CD4-positive, alpha-beta T cell treated with Interleukin-10 for 1 hour (primary cell): ENCODE results near the gene EML4.

ENCODE experiments used
- DNase-seq: peaks from one replicate; pipeline ENCODE4 v3.0.0-alpha.2; 2020

The EML4 gene

DNA sequence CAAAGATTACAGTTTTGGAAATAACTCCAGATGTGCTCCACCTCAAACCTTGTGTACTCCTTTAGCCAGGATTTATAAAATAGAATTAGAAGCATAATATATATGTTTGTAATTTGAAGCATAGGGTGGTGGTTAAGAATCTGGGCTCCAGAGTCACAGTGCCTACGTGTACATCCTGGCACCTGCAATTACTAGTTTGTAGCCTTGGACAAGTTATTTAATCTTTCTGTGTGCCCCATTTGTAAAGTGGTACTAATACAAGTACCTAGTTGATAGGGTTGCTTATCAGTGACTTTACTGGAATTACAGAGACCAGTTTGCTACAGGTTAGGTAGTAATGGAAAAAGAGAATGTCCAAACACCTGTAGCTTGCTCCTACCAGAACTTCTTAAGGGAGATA, 28.6 kb downstream of the EML4 start:
- no peak for DNase-seq

DNA sequence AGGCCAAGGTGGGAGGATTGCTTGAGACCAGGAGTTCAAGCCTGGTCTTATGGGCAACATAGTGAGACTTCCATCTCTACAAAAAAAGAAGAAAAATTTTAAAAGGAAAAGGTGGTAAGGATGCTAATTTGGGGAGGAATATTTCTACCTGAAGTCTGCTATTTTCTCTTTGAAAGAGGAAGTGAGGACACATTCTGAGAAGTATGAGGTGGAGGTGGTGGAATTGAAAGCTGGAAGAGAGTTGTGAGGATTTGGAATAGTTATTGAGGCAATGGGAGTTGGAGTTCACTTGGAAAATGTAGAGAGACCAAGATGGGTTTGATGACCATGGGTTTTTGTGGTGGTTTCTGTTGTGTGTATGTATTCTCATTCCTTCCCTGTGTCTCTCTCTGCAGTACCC, 29.3 kb downstream of the EML4 start:
- DNase-seq, result no peak

- DNase-seq, result no peak
These were observed 29.8 kb downstream of the EML4 start for GRCh38 chr2:42199002-42199401.

- no peak for DNase-seq
These were observed 30.5 kb downstream of the EML4 start for GRCh38 chr2:42199626-42200025.

DNA sequence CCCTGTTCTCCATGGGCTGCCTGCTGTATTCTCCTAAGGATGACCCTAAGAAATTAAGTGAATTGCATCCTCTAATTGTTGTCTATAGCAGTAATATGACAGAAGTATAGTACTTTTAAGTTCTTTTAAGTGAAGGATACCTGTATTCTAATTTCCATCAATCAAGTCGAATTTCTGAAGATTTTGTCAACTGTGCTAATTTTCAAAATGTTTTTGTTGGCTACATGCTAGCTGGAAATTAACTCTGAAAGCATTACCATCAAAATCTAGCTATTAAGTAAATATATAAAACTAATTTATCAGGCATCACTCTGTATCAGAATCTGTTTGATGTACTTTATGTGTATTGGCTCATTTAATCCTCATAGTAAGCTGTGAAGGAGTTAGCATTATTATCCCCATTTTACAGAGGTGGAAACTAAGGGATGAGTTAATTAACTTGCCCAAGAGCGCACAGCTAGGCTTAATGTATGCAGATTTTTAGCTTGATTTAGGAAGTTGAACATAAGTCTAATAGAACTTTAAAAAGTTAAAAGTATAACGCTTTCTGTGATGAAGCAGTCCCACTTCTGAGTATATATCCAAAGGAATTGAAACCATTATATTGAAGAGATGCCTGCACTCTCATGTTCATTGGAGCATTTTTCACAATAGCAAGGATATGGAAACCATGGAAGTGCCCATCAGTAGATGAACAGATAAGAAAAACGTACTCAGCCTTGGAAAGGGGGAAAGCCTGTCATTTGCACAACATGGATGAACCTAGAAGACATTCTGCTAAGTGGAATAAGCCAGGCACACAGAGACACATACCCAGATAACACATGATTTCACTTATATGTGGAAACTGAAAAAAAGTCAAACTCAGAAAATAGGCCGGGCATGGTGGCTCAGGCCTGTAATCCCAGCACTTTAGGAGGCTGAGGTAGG, 32.0 kb downstream of the EML4 start:
- no peak for DNase-seq

DNA sequence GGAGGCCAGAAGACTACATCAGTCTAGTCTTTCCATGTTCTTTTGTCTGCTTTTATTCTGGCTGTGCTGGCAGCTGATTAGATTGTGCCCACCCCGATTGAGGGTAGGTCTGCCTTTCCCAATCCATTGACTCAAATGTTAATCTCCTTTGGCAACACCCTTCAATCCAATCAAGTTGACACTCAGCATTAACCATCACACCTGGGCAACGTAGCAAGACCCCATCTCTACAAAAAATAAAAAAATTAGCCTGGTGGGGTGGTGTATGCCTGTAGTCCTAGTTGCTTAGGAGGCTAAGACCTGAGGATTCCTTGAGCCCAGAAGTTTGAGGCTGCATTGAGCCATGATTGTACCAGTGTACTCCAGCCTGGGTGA, 33.5 kb downstream of the EML4 start:
- no peak for DNase-seq

DNA sequence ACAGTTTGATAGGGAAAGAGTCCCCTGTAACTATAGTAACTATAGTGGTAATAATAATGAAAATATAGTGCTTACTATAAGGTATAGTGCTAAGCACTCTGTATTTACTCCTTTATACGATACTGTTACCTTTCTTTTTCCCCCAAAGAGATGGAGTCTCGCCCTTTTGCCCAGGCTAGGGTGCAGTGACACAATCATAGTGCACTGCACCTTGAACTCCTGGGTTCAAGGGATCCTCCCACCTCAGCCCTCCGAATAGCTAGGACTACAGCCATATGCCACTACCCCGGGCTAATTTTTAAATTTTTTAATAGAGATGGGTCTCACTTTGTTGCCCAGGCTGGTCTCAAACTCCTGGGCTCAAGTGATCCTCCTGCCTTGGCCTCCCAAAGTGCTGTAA, 34.6 kb downstream of the EML4 start:
- DNase-seq, result no peak

DNA sequence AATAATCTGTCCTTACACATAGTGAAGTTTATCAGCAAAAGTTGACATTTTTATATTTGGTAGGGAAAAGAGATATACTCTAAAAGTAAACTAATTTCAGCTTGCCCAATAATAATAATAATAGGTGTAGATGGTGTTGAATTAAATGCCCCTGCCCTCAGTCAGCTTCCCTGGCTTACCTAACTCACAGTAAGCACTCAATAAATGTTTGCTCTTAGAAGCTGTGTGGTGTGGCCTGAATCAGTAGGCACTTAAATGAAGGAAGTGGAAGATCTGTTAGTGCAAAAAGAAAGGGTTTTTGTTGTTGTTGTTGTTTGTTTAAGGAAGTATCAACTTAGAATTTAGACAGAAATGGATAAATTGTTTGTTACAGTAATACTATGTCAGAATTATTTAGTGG, 36.2 kb downstream of the EML4 start:
- no peak for DNase-seq

- no peak for DNase-seq
These were observed 38.7 kb downstream of the EML4 start for GRCh38 chr2:42207826-42208225.

DNA sequence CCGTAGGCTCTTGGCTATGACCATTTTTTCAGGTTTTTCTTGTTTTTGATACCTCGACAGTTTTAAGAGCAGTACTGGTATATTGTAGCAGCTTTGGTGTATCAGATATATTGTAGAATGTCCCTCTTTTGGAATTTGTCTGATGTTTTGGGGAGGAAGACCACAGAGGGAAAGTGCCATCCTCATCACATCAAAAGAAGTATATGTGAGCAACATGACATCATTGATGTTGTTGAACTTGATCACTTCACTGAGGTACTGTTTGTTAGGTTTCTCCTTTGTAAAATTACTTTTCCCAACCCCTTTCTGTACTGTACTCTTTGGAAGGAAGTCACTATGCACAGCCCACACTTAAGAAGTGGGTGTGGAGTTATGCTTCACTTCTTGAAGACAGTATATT, 41.0 kb downstream of the EML4 start:
- DNase-seq, result no peak

DNA sequence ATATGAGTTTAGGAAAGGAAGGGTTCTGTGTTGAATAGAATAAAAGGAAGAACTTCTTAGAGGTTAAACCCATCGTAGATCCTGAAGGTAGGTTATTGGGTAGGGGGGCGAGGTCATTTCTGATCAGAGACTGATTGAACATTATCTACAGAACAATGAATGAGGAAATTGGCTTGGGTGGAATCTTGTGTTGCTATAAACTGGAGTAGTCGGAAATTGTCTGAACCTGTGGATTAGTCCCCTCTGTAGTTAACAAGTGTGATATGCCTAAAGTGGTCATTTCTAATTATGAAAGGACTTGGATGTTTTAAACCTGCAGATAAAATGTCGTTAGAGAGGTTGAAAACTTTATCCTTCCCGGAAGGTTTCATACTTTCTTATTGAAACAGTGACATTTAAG, 42.1 kb downstream of the EML4 start:
- no peak for DNase-seq

GRCh38 chr2:42214669-42215068, 45.5 kb downstream of the EML4 start:
- DNase-seq, result no peak

DNA sequence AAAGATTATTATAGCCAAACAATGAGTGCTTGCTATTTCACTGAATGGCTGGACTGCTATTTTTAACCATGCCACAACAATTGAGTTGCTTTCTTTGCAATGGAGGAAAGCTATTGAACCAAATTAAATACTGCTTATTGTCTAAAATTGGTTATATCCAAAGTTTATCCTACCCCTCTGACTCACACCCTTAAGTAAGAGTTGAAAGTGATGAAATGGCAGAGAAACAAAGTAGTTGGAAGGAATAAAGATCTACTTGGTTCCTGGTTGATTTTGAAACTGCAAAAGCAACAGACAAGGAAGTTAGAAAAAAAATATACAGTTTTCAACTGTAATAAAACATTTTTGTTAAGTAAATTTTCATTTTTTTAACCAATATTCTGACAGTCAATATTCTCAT, 47.5 kb downstream of the EML4 start:
- DNase-seq, result no peak

- DNase-seq, result no peak
These were observed 48.2 kb downstream of the EML4 start for GRCh38 chr2:42217307-42217706.

DNA sequence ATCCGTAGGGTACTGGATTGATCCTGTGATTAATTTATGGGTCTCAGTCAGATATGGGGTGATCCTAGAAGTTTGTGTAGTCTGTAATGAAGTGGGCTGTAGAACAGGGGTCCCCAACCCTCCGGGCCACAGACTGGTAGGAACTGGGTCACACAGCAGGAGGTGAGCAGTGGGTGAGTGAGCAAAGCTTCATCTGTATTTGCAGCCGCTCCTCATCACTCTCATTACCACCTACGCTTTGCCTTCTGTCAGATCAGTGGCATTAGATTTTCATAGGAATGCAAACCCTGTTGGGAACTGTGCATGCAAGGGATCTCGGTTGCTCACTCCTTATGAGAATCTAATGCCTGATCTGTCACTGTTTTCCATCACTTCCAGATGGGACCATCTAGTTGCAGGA, 48.8 kb downstream of the EML4 start:
- no peak for DNase-seq

- DNase-seq, result no peak
These were observed 49.6 kb downstream of the EML4 start for GRCh38 chr2:42218712-42219111.

DNA sequence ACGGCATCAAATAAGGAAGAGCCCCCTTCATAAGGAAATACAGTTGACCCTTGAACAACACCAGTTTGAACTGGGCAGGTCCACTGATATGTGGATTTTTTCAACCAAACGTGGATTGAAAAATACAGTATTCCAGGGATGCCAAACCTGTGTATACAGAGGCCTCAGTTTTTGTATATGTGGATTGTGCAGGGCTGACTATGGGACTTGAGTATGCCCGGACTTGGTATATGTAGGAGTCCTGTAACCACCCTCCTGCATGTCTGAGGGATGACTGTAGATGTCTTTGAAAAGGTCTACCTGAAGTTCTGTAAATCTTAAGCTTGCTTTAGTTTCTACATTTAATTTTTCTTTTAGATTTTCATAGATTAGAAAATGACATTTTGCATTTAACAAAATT, 50.0 kb downstream of the EML4 start:
- DNase-seq, result no peak

GRCh38 chr2:42220566-42220965, 51.4 kb downstream of the EML4 start:
- DNase-seq, result no peak

DNA sequence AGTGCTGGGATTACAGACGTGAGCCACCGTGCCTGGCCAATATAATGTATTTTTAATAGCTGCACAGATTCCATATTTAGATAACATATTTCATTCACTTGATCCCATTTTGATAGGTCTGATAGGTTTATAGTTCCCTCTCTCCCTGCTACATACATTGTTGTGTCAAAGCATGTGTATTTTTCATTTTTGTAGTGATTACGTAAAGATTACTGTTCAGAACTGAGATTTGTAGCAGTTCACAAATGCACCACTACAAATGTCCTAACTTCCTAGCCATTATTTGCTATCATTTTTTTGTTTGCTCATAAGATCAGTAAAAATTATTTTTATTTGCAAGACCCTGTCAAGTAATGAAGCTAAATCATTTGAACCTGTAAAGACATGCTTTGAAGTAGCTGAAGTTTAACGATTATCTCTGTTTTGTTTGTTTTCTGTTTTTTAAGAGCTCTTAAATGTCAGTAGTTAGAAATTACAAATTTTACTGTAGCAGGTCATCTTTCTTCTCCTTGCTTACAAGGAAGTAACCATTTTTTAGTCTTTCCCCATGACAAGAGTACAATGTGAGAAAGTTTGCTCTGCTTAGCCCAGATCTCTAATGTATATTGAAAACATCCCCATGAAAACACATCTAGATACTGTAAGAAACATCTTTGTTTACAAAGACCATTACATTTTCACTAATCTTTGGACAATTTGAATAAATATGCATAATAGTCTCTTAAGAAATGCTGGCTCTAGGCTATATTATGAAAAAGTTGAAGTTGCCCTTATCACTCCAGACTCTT, 54.1 kb downstream of the EML4 start:
- DNase-seq, result no peak

DNA sequence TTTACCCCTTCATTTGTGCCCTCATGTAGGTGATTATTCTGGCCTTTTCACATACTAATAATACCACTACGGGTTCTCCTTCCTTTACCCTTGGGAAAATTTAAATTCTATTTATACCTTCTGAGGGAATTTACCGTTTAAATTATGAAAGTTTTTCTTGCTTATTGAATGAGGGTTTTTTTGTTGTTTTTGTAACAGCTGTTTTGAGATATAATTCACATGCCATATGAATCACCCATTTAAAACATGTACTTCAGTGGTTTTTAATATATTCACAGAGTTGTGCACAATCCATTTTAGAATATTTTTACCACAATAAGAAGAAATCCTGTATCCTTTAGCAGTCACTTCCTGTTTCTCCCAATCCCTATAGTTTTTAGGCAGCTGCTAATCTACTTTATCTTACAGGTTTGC, 54.7 kb downstream of the EML4 start:
- no peak for DNase-seq

- DNase-seq, result no peak
These were observed 55.4 kb downstream of the EML4 start for GRCh38 chr2:42224422-42225067.

DNA sequence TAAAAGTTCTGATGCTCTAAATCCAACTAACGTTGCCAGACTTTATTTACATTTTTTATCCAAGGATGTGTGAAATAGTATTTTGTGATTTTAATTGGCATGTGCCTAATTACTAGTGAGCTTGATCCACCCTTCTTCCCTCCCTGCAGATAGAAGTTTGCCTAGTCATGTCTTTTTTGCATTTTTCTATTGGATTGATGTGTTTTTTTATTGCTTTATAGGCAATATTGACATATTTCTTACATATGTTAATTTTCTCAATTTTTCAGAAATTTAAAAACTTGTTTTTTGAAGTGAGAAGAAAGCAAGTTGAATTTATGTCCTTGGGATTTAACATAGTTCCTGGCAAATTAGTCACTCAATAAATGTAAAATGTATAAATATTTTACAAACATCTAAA, 56.4 kb downstream of the EML4 start:
- DNase-seq, result no peak

DNA sequence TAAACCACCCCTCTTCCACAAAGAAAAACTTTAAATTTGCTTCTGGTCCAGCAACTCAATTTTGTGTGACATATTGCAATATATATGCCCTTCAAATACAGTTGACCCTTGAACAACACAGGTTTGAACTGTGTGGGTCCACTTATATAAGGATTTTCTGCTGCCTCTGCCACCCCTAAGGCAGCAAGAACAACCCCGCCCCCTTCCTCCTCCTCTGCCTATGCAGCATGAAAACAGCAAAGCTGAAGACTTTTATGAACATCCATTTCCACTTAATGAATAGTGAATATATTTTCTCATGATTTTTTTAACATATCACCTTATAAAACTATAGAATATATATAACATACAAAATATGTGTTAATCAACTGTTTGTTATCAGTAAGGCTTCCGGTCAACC, 58.3 kb downstream of the EML4 start:
- no peak for DNase-seq

GRCh38 chr2:42228101-42228500, 58.9 kb downstream of the EML4 start:
- DNase-seq, result no peak
